HepG2 (cell line): ENCODE data around the gene NAA15. TPM values are rescaled to one million over a fixed set of nuclear protein-coding genes. Genes with fewer than 3 reads are reported as not detected.
A peak's percentile ranks its signal among the peaks of the same experiment; 100 is the strongest.

Experiments used
- BRD4 ChIP-seq: sonication (generic); formaldehyde crosslinking; IDR thresholded peaks from 2 replicates; pipeline ENCODE4 v1.4.0; 2020; ENCODE audit warnings: missing genetic modification reagents
- EZH2 ChIP-seq: conservative IDR thresholded peaks from 2 replicates; pipeline ENCODE4 v1.6.1; 2012; ENCODE audit warnings: mild to moderate bottlenecking, low read depth, low read length, moderate library complexity
- MTF1 ChIP-seq: sonication (generic); formaldehyde crosslinking; IDR thresholded peaks from 2 replicates; pipeline ENCODE4 v1.5.0; 2020; ENCODE audit warnings: missing genetic modification reagents
- NR2F2 ChIP-seq: IDR thresholded peaks from 2 replicates; pipeline ENCODE4 v1.6.1; 2012; ENCODE audit warnings: low read depth, inconsistent platforms, borderline replicate concordance
- RORA ChIP-seq: sonication (generic); formaldehyde crosslinking; IDR thresholded peaks from 2 replicates; pipeline ENCODE4 v1.5.0; 2020; ENCODE audit warnings: mild to moderate bottlenecking, missing genetic modification reagents, moderate library complexity
- TBP ChIP-seq: sonication (generic); formaldehyde crosslinking; IDR thresholded peaks from 2 replicates; pipeline ENCODE4 v1.5.0; 2020; ENCODE audit warnings: missing genetic modification reagents
- ZNF251 ChIP-seq: sonication (generic); formaldehyde crosslinking; IDR thresholded peaks from 2 replicates; pipeline ENCODE4 v1.9.0; 2021; ENCODE audit warnings: mild to moderate bottlenecking, missing genetic modification reagents
- ZNF296 ChIP-seq: sonication (generic); formaldehyde crosslinking; conservative IDR thresholded peaks from 2 replicates; pipeline ENCODE4 v1.5.0; 2020; ENCODE audit warnings: mild to moderate bottlenecking, missing genetic modification reagents
- ZNF710 ChIP-seq: sonication (generic); formaldehyde crosslinking; IDR thresholded peaks from 2 replicates; pipeline ENCODE4 v1.5.0; 2020; ENCODE audit warnings: mild to moderate bottlenecking, missing genetic modification reagents, borderline replicate concordance
- polyA plus RNA-seq, 8 experiments: library from polyadenylated mRNA; depleted of rRNA in 3 of 8; stranded (reverse) in 7 of 8; unstranded in 1 of 8; fragments of >200 nt; fragmentation: Illumina TruSeq in 4 of 8; extraction: Trizol in 4 of 8; gene quantifications; 2 replicates each; pipeline versions ENCODE4 v1.2.1 to v1.2.3, GENCODE V29; 2011 to 2016; ENCODE audit warnings: low read depth in 4 of 8, missing spikeins in 1 of 8, mixed read lengths in 1 of 8; ENCODE audit not compliant: insufficient read depth in 1 of 8
- total RNA-seq, 5 experiments: library from RNA; depleted of rRNA; stranded (reverse); fragments of >200 nt; fragmentation: Illumina TruSeq; extraction: Trizol; gene quantifications; 2 replicates each; pipeline ENCODE4 v1.2.3, GENCODE V29; 2016; ENCODE audit warnings: low read depth in 1 of 5
- TF ChIP-seq, protein P1 (sequence below): sonication (generic); formaldehyde crosslinking; conservative IDR thresholded peaks from 2 replicates; pipeline ENCODE4 v1.8.0; 2022; ENCODE audit warnings: low read depth, missing genetic modification reagents
- TF ChIP-seq, protein P2 (sequence below): fragments of 450-650 bp; IDR thresholded peaks from 2 replicates; pipeline ENCODE4 v1.6.1; 2016
- TF ChIP-seq, protein P3 (sequence below): IDR thresholded peaks from 2 replicates; pipeline ENCODE4 v1.6.1; 2012; ENCODE audit warnings: low read length, improper control_type of control experiment
- TF ChIP-seq, protein P4 (sequence below), 2 experiments: sonication (generic) in 1 of 2; formaldehyde crosslinking in 1 of 2; IDR thresholded peaks; 2 replicates each; pipeline versions ENCODE4 v1.5.1 to v1.6.1; 2011 to 2020; ENCODE audit warnings: borderline replicate concordance in 1 of 2, low read depth in 1 of 2, low read length in 1 of 2, mild to moderate bottlenecking in 1 of 2, missing genetic modification reagents in 1 of 2, moderate library complexity in 1 of 2
- TF ChIP-seq, protein P5 (sequence below): sonication (generic); formaldehyde crosslinking; IDR thresholded peaks from 2 replicates; pipeline ENCODE4 v1.9.0; 2021; ENCODE audit warnings: missing genetic modification reagents, borderline replicate concordance

NAA15 gene
- total and polyA plus RNA-seq, 2 of the 13 experiments (the other 11 are each of a cell fraction or from before 2014, with no cell fraction given) = 6.2 to 50.2 TPM

DNA sequence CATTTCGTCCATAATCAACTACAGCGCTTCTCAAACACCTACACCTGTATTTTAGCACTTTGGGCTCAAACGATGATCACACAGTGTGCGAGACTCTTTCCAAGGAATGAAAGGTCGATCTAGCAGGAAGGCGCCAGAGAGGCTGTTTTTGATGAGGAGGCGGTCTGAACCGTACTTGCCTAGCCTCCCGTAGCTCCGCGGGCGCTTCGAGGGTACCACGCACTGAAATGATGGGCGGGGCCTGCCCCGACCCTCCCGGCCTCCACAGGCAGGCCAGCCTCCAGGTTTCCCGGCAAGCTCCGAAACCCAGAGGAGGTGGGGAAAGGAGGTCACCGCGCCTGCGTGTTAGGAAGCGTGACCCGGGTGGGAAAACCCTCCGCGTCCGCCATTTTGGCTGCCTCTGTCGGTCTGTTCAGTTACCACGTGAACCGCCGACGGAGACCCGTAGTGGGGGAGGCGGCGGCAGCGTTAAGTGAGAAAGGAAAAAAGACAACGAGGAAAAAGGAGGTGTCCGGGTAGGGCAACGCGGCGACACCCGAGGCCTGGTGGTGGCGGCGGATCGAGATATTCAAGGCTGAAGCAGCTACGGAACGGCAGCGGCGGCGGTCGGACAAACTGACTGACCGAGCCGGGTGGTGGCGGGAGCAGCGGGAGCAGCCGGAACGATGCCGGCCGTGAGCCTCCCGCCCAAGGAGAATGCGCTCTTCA lies at the start of gene NAA15 (continued):
- no peak for TF ChIP-seq ZNF251 (CRISPR knock-in tag)
- peak; percentile 21; the same call in 1 of the 2 replicates for TF ChIP-seq BRD4 (CRISPR knock-in tag)
- TF ChIP-seq, protein P1, sequence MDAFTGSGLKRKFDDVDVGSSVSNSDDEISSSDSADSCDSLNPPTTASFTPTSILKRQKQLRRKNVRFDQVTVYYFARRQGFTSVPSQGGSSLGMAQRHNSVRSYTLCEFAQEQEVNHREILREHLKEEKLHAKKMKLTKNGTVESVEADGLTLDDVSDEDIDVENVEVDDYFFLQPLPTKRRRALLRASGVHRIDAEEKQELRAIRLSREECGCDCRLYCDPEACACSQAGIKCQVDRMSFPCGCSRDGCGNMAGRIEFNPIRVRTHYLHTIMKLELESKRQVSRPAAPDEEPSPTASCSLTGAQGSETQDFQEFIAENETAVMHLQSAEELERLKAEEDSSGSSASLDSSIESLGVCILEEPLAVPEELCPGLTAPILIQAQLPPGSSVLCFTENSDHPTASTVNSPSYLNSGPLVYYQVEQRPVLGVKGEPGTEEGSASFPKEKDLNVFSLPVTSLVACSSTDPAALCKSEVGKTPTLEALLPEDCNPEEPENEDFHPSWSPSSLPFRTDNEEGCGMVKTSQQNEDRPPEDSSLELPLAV (CRISPR knock-in tag) = no peak
- TF ChIP-seq NR2F2 = no peak
- no peak for TF ChIP-seq RORA
- TF ChIP-seq, protein P2, sequence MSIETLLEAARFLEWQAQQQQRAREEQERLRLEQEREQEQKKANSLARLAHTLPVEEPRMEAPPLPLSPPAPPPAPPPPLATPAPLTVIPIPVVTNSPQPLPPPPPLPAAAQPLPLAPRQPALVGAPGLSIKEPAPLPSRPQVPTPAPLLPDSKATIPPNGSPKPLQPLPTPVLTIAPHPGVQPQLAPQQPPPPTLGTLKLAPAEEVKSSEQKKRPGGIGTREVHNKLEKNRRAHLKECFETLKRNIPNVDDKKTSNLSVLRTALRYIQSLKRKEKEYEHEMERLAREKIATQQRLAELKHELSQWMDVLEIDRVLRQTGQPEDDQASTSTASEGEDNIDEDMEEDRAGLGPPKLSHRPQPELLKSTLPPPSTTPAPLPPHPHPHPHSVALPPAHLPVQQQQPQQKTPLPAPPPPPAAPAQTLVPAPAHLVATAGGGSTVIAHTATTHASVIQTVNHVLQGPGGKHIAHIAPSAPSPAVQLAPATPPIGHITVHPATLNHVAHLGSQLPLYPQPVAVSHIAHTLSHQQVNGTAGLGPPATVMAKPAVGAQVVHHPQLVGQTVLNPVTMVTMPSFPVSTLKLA = peak; percentile 48; the same call in 1 of the 2 replicates
- TF ChIP-seq, protein P3, sequence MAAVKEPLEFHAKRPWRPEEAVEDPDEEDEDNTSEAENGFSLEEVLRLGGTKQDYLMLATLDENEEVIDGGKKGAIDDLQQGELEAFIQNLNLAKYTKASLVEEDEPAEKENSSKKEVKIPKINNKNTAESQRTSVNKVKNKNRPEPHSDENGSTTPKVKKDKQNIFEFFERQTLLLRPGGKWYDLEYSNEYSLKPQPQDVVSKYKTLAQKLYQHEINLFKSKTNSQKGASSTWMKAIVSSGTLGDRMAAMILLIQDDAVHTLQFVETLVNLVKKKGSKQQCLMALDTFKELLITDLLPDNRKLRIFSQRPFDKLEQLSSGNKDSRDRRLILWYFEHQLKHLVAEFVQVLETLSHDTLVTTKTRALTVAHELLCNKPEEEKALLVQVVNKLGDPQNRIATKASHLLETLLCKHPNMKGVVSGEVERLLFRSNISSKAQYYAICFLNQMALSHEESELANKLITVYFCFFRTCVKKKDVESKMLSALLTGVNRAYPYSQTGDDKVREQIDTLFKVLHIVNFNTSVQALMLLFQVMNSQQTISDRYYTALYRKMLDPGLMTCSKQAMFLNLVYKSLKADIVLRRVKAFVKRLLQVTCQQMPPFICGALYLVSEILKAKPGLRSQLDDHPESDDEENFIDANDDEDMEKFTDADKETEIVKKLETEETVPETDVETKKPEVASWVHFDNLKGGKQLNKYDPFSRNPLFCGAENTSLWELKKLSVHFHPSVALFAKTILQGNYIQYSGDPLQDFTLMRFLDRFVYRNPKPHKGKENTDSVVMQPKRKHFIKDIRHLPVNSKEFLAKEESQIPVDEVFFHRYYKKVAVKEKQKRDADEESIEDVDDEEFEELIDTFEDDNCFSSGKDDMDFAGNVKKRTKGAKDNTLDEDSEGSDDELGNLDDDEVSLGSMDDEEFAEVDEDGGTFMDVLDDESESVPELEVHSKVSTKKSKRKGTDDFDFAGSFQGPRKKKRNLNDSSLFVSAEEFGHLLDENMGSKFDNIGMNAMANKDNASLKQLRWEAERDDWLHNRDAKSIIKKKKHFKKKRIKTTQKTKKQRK = no peak
- no peak for TF ChIP-seq ZNF296 (CRISPR knock-in tag)
- TF ChIP-seq, protein P4, sequence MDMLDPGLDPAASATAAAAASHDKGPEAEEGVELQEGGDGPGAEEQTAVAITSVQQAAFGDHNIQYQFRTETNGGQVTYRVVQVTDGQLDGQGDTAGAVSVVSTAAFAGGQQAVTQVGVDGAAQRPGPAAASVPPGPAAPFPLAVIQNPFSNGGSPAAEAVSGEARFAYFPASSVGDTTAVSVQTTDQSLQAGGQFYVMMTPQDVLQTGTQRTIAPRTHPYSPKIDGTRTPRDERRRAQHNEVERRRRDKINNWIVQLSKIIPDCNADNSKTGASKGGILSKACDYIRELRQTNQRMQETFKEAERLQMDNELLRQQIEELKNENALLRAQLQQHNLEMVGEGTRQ (IDR thresholded peaks at IDR 0.05; ENCODE audit: low read depth, low read length) = no peak
- TF ChIP-seq, protein P4 (CRISPR knock-in tag; IDR thresholded peaks at IDR 0.05; ENCODE audit: borderline replicate concordance) = no peak
- no peak for TF ChIP-seq TBP
- TF ChIP-seq ZNF710 (CRISPR knock-in tag) = 0 out of 2 replicates have a peak, but pooled peaks have one; percentile 71
- no peak for TF ChIP-seq MTF1
- TF ChIP-seq, protein P5, sequence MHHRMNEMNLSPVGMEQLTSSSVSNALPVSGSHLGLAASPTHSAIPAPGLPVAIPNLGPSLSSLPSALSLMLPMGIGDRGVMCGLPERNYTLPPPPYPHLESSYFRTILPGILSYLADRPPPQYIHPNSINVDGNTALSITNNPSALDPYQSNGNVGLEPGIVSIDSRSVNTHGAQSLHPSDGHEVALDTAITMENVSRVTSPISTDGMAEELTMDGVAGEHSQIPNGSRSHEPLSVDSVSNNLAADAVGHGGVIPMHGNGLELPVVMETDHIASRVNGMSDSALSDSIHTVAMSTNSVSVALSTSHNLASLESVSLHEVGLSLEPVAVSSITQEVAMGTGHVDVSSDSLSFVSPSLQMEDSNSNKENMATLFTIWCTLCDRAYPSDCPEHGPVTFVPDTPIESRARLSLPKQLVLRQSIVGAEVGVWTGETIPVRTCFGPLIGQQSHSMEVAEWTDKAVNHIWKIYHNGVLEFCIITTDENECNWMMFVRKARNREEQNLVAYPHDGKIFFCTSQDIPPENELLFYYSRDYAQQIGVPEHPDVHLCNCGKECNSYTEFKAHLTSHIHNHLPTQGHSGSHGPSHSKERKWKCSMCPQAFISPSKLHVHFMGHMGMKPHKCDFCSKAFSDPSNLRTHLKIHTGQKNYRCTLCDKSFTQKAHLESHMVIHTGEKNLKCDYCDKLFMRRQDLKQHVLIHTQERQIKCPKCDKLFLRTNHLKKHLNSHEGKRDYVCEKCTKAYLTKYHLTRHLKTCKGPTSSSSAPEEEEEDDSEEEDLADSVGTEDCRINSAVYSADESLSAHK = no peak; the same call in 1 of the 2 replicates
- no peak for TF ChIP-seq EZH2
